ENCODE data around the gene TUSC2.

DNA sequence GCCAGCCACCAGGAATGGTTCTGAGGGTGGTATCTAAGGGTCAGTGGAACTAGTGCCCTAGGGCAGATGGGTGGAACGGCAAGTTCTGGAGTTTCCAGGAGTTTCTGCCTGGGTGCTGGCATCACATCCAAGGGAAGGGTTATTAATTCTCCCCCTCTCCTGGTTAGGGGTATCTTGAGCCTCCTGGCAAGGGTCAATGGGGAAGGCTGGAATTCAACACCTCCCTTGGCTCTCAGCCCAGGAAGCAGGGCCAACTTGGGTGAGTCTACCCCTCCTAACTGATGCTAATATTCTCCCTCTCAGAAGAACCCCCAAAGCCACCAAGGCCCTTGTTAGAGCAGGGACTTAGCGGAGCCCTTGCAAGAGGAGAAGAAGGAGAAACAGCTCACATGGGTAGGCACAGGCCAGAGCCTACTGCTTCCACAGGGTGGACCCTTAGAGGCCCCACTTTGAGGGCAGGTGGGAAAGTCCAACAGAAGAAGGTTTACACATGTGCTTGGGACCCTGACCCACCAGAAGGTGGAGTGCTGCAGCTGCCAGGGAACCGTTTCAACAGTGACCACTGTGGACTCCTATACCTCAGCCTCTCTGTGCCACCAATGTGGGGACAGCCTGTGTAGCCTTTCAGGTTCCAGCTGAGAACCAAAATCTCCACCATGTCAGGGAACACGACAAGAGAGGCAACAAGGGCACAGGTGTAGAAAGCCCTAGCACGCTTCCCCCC is 28.0 kb upstream of the TUSC2 start:
- TF ChIP-seq ASH2L (IDR thresholded peaks at IDR 0.05; ENCODE audit: insufficient read length, low read depth, low read length) (no peak), BCL3 (CRISPR knock-in tag; IDR thresholded peaks at IDR 0.05) (no peak), POGZ (CRISPR knock-in tag; IDR thresholded peaks at IDR 0.05) (no peak), KMT2A (CRISPR knock-in tag; IDR thresholded peaks at IDR 0.05) (no peak), RAD51 (IDR thresholded peaks at IDR 0.05; ENCODE audit: borderline replicate concordance) (no peak), SP4 (CRISPR knock-in tag; IDR thresholded peaks at IDR 0.05) (no peak), GPN1 (CRISPR knock-in tag; IDR thresholded peaks at IDR 0.05; ENCODE audit: borderline replicate concordance) (no peak), POLR2A (IDR thresholded peaks at IDR 0.05; ENCODE audit: insufficient read depth in 1 of 2, low read depth in 2 of 2, low read length in 2 of 2) (no peak; a peak in 1 of 4 replicates), YY1 (IDR thresholded peaks at IDR 0.05; ENCODE audit: insufficient read depth, insufficient replicate concordance, low read depth, low read length) (no peak), CBFB (CRISPR knock-in tag; IDR thresholded peaks at IDR 0.05) (no peak), BRCA1 (CRISPR knock-in tag; IDR thresholded peaks at IDR 0.05) (no peak), FOXJ3 (CRISPR knock-in tag; IDR thresholded peaks at IDR 0.05; ENCODE audit: borderline replicate concordance) (no peak)
- TF ChIP-seq, protein P1, sequence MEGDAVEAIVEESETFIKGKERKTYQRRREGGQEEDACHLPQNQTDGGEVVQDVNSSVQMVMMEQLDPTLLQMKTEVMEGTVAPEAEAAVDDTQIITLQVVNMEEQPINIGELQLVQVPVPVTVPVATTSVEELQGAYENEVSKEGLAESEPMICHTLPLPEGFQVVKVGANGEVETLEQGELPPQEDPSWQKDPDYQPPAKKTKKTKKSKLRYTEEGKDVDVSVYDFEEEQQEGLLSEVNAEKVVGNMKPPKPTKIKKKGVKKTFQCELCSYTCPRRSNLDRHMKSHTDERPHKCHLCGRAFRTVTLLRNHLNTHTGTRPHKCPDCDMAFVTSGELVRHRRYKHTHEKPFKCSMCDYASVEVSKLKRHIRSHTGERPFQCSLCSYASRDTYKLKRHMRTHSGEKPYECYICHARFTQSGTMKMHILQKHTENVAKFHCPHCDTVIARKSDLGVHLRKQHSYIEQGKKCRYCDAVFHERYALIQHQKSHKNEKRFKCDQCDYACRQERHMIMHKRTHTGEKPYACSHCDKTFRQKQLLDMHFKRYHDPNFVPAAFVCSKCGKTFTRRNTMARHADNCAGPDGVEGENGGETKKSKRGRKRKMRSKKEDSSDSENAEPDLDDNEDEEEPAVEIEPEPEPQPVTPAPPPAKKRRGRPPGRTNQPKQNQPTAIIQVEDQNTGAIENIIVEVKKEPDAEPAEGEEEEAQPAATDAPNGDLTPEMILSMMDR (CRISPR knock-in tag; IDR thresholded peaks at IDR 0.05), result peak; percentile 52
- TF ChIP-seq, protein P2, sequence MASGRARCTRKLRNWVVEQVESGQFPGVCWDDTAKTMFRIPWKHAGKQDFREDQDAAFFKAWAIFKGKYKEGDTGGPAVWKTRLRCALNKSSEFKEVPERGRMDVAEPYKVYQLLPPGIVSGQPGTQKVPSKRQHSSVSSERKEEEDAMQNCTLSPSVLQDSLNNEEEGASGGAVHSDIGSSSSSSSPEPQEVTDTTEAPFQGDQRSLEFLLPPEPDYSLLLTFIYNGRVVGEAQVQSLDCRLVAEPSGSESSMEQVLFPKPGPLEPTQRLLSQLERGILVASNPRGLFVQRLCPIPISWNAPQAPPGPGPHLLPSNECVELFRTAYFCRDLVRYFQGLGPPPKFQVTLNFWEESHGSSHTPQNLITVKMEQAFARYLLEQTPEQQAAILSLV (CRISPR knock-in tag; IDR thresholded peaks at IDR 0.05; ENCODE audit: borderline replicate concordance), result no peak

Measured in HepG2 (cell line).